Nephron (organoid): ENCODE data around the gene ZNF148.

Source experiments
- H3K27ac Mint-ChIP-seq, 3 experiments: 2 replicates each; pipeline ENCODE4 v1.8.0; 2020; ENCODE audit warnings: mixed read lengths in 3 of 3, mild to moderate bottlenecking in 2 of 3, moderate library complexity in 1 of 3
- H3K27me3 Mint-ChIP-seq: 2 replicates; pipeline ENCODE4 v1.8.0; 2021; ENCODE audit warnings: low read depth, mild to moderate bottlenecking, moderate library complexity, mixed read lengths
- H3K36me3 Mint-ChIP-seq: 2 replicates; pipeline ENCODE4 v1.8.0; 2020; ENCODE audit warnings: low read depth, mixed read lengths
- H3K4me1 Mint-ChIP-seq: 2 replicates; pipeline ENCODE4 v1.8.0; 2020; ENCODE audit warnings: mixed read lengths
- H3K4me3 Mint-ChIP-seq, 3 experiments: 2 replicates each; pipeline ENCODE4 v1.8.0; 2020; ENCODE audit warnings: mild to moderate bottlenecking in 3 of 3, mixed read lengths in 3 of 3, moderate library complexity in 2 of 3
- H3K9me3 Mint-ChIP-seq: 2 replicates; pipeline ENCODE4 v1.8.0; 2020; ENCODE audit warnings: mixed read lengths
- CTCF ChIP-seq, 3 experiments: fragments of 200-600 bp; sonication (generic); IDR thresholded peaks; one replicate each; pipeline ENCODE4 v1.5.0; 2021; ENCODE audit warnings: antibody characterized with exemption in 3 of 3; ENCODE audit not compliant: unreplicated experiment in 3 of 3

The ZNF148 gene

GRCh38 chr3:125324341-125324740 lies 50.8 kb downstream of the ZNF148 start:
- Mint-ChIP-seq H3K36me3 (peaks cover 60% of the 10 kb centered on the region), H3K4me1 (peaks cover 6% of the 10 kb centered on the region), H3K4me3 (no peak overlapping the region), H3K27me3 (no peaks in the 10 kb centered on the region), H3K9me3 (peaks cover 7% of the 10 kb centered on the region), H3K27ac (peak overlapping the region in 2 of 3 experiments; percentile 46 to 83)
- TF ChIP-seq CTCF (IDR thresholded peaks at IDR 0.05; ENCODE audit: unreplicated experiment in 3 of 3): no peak

- peaks cover 7% of the 10 kb centered on the region for H3K9me3 Mint-ChIP-seq
- H3K36me3 Mint-ChIP-seq: peaks cover 52% of the 10 kb centered on the region
These were observed 52.2 kb downstream of the ZNF148 start for GRCh38 chr3:125322917-125323316.

GRCh38 chr3:125322166-125322565 lies 53.0 kb downstream of the ZNF148 start:
- Mint-ChIP-seq H3K36me3 (peaks cover 51% of the 10 kb centered on the region), H3K4me1 (peaks cover 20% of the 10 kb centered on the region), H3K27me3 (no peaks in the 10 kb centered on the region), H3K9me3 (peaks cover 7% of the 10 kb centered on the region), H3K4me3 (no peak overlapping the region), H3K27ac (peak overlapping the region; percentile 88 to 93 (median 93))
- TF ChIP-seq CTCF (IDR thresholded peaks at IDR 0.05; ENCODE audit: unreplicated experiment in 3 of 3): no peak

More at GRCh38 chr3:125322917-125323316, 52.2 kb downstream of the ZNF148 start:
- H3K27ac Mint-ChIP-seq: no peak overlapping the region
- H3K27me3 Mint-ChIP-seq: no peaks in the 10 kb centered on the region
- H3K4me3 Mint-ChIP-seq: no peak overlapping the region
- peaks cover 19% of the 10 kb centered on the region for H3K4me1 Mint-ChIP-seq
- no peak for TF ChIP-seq CTCF (IDR thresholded peaks at IDR 0.05; ENCODE audit: unreplicated experiment in 3 of 3)

- H3K27ac Mint-ChIP-seq: peak overlapping the region; percentile 40 to 96 (median 95)
These were observed 55.4 kb downstream of the ZNF148 start for GRCh38 chr3:125319765-125320164.

GRCh38 chr3:125318871-125319270 lies 56.3 kb downstream of the ZNF148 start:
- no peak for TF ChIP-seq CTCF (IDR thresholded peaks at IDR 0.05; ENCODE audit: unreplicated experiment in 3 of 3)
- H3K36me3 Mint-ChIP-seq: peaks cover 44% of the 10 kb centered on the region
- H3K9me3 Mint-ChIP-seq: peaks cover 3% of the 10 kb centered on the region
- H3K4me3 Mint-ChIP-seq: peak overlapping the region in 1 of 3 experiments; percentile 14
- peaks cover 20% of the 10 kb centered on the region for H3K4me1 Mint-ChIP-seq
- peak overlapping the region; percentile 91 to 96 (median 95) for H3K27ac Mint-ChIP-seq
- no peaks in the 10 kb centered on the region for H3K27me3 Mint-ChIP-seq

More at GRCh38 chr3:125319765-125320164, 55.4 kb downstream of the ZNF148 start:
- no peak for TF ChIP-seq CTCF (IDR thresholded peaks at IDR 0.05; ENCODE audit: unreplicated experiment in 3 of 3)
- H3K27me3 Mint-ChIP-seq: no peaks in the 10 kb centered on the region
- peaks cover 20% of the 10 kb centered on the region for H3K4me1 Mint-ChIP-seq
- H3K9me3 Mint-ChIP-seq: peaks cover 3% of the 10 kb centered on the region
- H3K36me3 Mint-ChIP-seq: peaks cover 45% of the 10 kb centered on the region
- H3K4me3 Mint-ChIP-seq: no peak overlapping the region

GRCh38 chr3:125318167-125318865 lies 56.8 kb downstream of the ZNF148 start:
- H3K9me3 Mint-ChIP-seq: peaks cover 3% of the 10 kb centered on the region
- H3K27me3 Mint-ChIP-seq: no peaks in the 10 kb centered on the region
- TF ChIP-seq CTCF (IDR thresholded peaks at IDR 0.05; ENCODE audit: unreplicated experiment in 3 of 3): no peak
- H3K27ac Mint-ChIP-seq: peak overlapping the region; percentile 91 to 96 (median 95)
- H3K36me3 Mint-ChIP-seq: peaks cover 42% of the 10 kb centered on the region
- H3K4me1 Mint-ChIP-seq: peaks cover 20% of the 10 kb centered on the region
- peak overlapping the region in 2 of 3 experiments; percentile 14 to 51 for H3K4me3 Mint-ChIP-seq
